Measurements from ENCODE around the gene CEP85. TPM values are rescaled to one million over a fixed set of nuclear protein-coding genes. Genes with fewer than 3 reads are reported as not detected.

Gene CEP85
- total RNA-seq, 4 donors from 2014 or later: 28.5 to 61.6 (median 41.3) TPM

GRCh38 chr1:26259005-26259404 is 25.0 kb downstream of the CEP85 start:
- H3K9me3 ChIP-seq: no peaks in the 10 kb centered on the region
- TF ChIP-seq POLR2A (IDR thresholded peaks at IDR 0.05) (no peak), CTCF (IDR thresholded peaks at IDR 0.05 in 4 of 5, conservative IDR thresholded peaks at IDR 0.05 in 1 of 5) (no peak)
- H3K27me3 ChIP-seq: no peaks in the 10 kb centered on the region
- no peak overlapping the region for H3K4me3 ChIP-seq
- in situ Hi-C loops (cut with MboI; ENCODE audit: low sequenced_read_pairs in 4 of 4): no loop called here
- DNase-seq: no peak
- peak overlapping the region; percentile 89 to 96 (median 94) for H3K27ac ChIP-seq
- H3K4me1 ChIP-seq: peaks cover 35 to 38% of the 10 kb centered on the region in 2 donors
- ATAC-seq: no peak
- H3K36me3 ChIP-seq: peaks cover 0 to 70% of the 10 kb centered on the region in 2 donors
- intact Hi-C loops (cut with DNase I; ENCODE audit: low total_unique reads): loop anchor here (2.0 kb wide), 1 partner anchor 16 kb away; no protein-coding TSS in a partner anchor

- Histone ChIP-seq H3K4me1 (peaks cover 32 to 36% of the 10 kb centered on the region in 2 donors), H3K27me3 (no peaks in the 10 kb centered on the region), H3K4me3 (no peak overlapping the region), H3K36me3 (peaks cover 0 to 75% of the 10 kb centered on the region in 2 donors), H3K9me3 (no peaks in the 10 kb centered on the region), H3K27ac (peak overlapping the region; percentile 89 to 96 (median 94))
- ATAC-seq (no peak), DNase-seq (no peak)
- no peak for TF ChIP-seq POLR2A (IDR thresholded peaks at IDR 0.05)
- intact Hi-C loops (cut with DNase I; ENCODE audit: low total_unique reads) (loop anchor here (2.0 kb wide), 1 partner anchor 15 kb away; no protein-coding TSS in a partner anchor), in situ Hi-C loops (cut with MboI; ENCODE audit: low sequenced_read_pairs in 4 of 4) (no loop called here)
Observed at GRCh38 chr1:26259578-26259977, 25.6 kb downstream of the CEP85 start.

- Histone ChIP-seq H3K4me1 (peaks cover 4 to 23% of the 10 kb centered on the region in 2 donors), H3K9me3 (no peaks in the 10 kb centered on the region), H3K27ac (peak overlapping the region; percentile 23 to 93 (median 30)), H3K27me3 (no peaks in the 10 kb centered on the region), H3K36me3 (peaks cover 0 to 62% of the 10 kb centered on the region in 2 donors), H3K4me3 (no peak overlapping the region)
- DNase-seq (no peak), ATAC-seq (no peak)
- in situ Hi-C loops (cut with MboI; ENCODE audit: low sequenced_read_pairs in 4 of 4) (no loop called here), intact Hi-C loops (cut with DNase I; ENCODE audit: low total_unique reads) (no loop called here)
- TF ChIP-seq CTCF (IDR thresholded peaks at IDR 0.05 in 4 of 5, conservative IDR thresholded peaks at IDR 0.05 in 1 of 5) (no peak), POLR2A (IDR thresholded peaks at IDR 0.05) (no peak)
Observed at GRCh38 chr1:26263212-26263611, 29.2 kb downstream of the CEP85 start.

- Histone ChIP-seq H3K4me1 (peaks cover 7 to 27% of the 10 kb centered on the region in 2 donors), H3K27ac (peak overlapping the region; percentile 3 to 76 (median 40)), H3K4me3 (no peak overlapping the region), H3K27me3 (no peaks in the 10 kb centered on the region), H3K9me3 (no peaks in the 10 kb centered on the region), H3K36me3 (peaks cover 0 to 56% of the 10 kb centered on the region in 2 donors)
- TF ChIP-seq CTCF (IDR thresholded peaks at IDR 0.05 in 4 of 5, conservative IDR thresholded peaks at IDR 0.05 in 1 of 5) (no peak), POLR2A (IDR thresholded peaks at IDR 0.05) (no peak)
- DNase-seq (no peak), ATAC-seq (no peak)
- intact Hi-C loops (cut with DNase I; ENCODE audit: low total_unique reads): no loop called here
- in situ Hi-C loops (cut with MboI; ENCODE audit: low sequenced_read_pairs in 4 of 4): no loop called here
Observed at GRCh38 chr1:26265405-26265804, 31.4 kb downstream of the CEP85 start.

GRCh38 chr1:26268290-26269197 is 34.5 kb downstream of the CEP85 start:
- Histone ChIP-seq H3K9me3 (no peaks in the 10 kb centered on the region), H3K27ac (peak overlapping the region; percentile 56 to 79 (median 68)), H3K4me1 (peaks cover 10 to 33% of the 10 kb centered on the region in 2 donors), H3K4me3 (no peak overlapping the region), H3K36me3 (peaks cover 0 to 45% of the 10 kb centered on the region in 2 donors), H3K27me3 (no peaks in the 10 kb centered on the region)
- in situ Hi-C loops (cut with MboI; ENCODE audit: low sequenced_read_pairs in 4 of 4): no loop called here
- intact Hi-C loops (cut with DNase I; ENCODE audit: low total_unique reads): no loop called here
- ATAC-seq (no peak), DNase-seq (no peak)
- TF ChIP-seq CTCF (IDR thresholded peaks at IDR 0.05 in 4 of 5, conservative IDR thresholded peaks at IDR 0.05 in 1 of 5): no peak
- no peak for TF ChIP-seq POLR2A (IDR thresholded peaks at IDR 0.05)
